Measurements from ENCODE around the gene LYSMD1. TPM values are rescaled to one million over a fixed set of nuclear protein-coding genes. Genes with fewer than 3 reads are reported as not detected.
A peak's percentile ranks its signal among the peaks of the same experiment; 100 is the strongest.

Gene LYSMD1
- total and polyA plus RNA-seq, 2 of the 4 experiments (the other 2 are of a cell fraction): 5.9 to 10.4 TPM

GRCh38 chr1:151175041-151175741, 9.5 kb upstream of the LYSMD1 start:
- no peak for TF ChIP-seq POLR2A (IDR thresholded peaks at IDR 0.05; ENCODE audit: low read depth, low read length)
- TF ChIP-seq NFE2L2 (IDR thresholded peaks at IDR 0.05; ENCODE audit: low read depth, low read length): no peak
- no peak for TF ChIP-seq CTCF (conservative IDR thresholded peaks at IDR 0.05; ENCODE audit: low read depth, low read length)
- TF ChIP-seq FOS (IDR thresholded peaks at IDR 0.05; ENCODE audit: low read depth, low read length): no peak
- no peak for TF ChIP-seq RCOR1 (IDR thresholded peaks at IDR 0.05; ENCODE audit: insufficient replicate concordance, low read length)
- no peak for TF ChIP-seq USF2 (IDR thresholded peaks at IDR 0.05; ENCODE audit: low read depth, low read length)
- no peak for TF ChIP-seq MXI1 (IDR thresholded peaks at IDR 0.05; ENCODE audit: borderline replicate concordance, low read depth, low read length)
- TF ChIP-seq RFX5 (IDR thresholded peaks at IDR 0.05; ENCODE audit: low read depth, low read length): no peak
- no peak for TF ChIP-seq CHD1 (IDR thresholded peaks at IDR 0.05; ENCODE audit: low read depth, low read length)
- TF ChIP-seq SMC3 (IDR thresholded peaks at IDR 0.05; ENCODE audit: low read depth, low read length): no peak
- TF ChIP-seq ELK1 (IDR thresholded peaks at IDR 0.05; ENCODE audit: borderline replicate concordance, low read depth, low read length): no peak
- no peak for TF ChIP-seq MAZ (IDR thresholded peaks at IDR 0.05; ENCODE audit: borderline replicate concordance, low read depth, low read length)
- TF ChIP-seq MAFK (IDR thresholded peaks at IDR 0.05; ENCODE audit: low read depth, low read length): no peak
- no peak for TF ChIP-seq CEBPB (IDR thresholded peaks at IDR 0.05; ENCODE audit: low read depth, low read length)
- TF ChIP-seq RAD21 (IDR thresholded peaks at IDR 0.05; ENCODE audit: low read length): no peak
- no peak for TF ChIP-seq BHLHE40 (IDR thresholded peaks at IDR 0.05; ENCODE audit: low read depth, low read length)
- H2AFZ ChIP-seq (replicated peaks; ENCODE audit: low read length, poor library complexity): no peak overlapping the region
- H2BK20ac ChIP-seq (ENCODE audit: low read depth, low read length): no peak overlapping the region
- no peak overlapping the region for H4K91ac ChIP-seq (ENCODE audit: insufficient read depth, low read depth, low read length)
- no peaks in the 10 kb centered on the region for H4K20me1 ChIP-seq (ENCODE audit: insufficient read depth, low read length)
- no peak overlapping the region for H2BK120ac ChIP-seq (ENCODE audit: low read depth, low read length)
- peaks cover 2% of the 10 kb centered on the region; the same call in 1 of the 2 replicates for H3K4me1 ChIP-seq (ENCODE audit: control insufficient read depth, insufficient read depth, low read length)
- H3K4ac ChIP-seq (ENCODE audit: low read depth, low read length): no peak overlapping the region
- no peak overlapping the region for H4K8ac ChIP-seq (ENCODE audit: low read depth in 2 of 2, low read length in 2 of 2)
- intact Hi-C loops (cut with micrococcal nuclease): no loop called here
- no peaks in the 10 kb centered on the region for H3K9me3 ChIP-seq (ENCODE audit: control insufficient read depth, insufficient read depth, low read length)
- no peak overlapping the region for H3K18ac ChIP-seq (ENCODE audit: low read depth, low read length)
- no peaks in the 10 kb centered on the region; a peak in 1 of 4 replicates for H3K79me1 ChIP-seq (ENCODE audit: low read depth in 1 of 2, low read length in 2 of 2)
- peak overlapping the region; percentile 58 for H2AK9ac ChIP-seq (replicated peaks; ENCODE audit: low read depth, low read length, poor library complexity)
- no peak overlapping the region for H3K56ac ChIP-seq (ENCODE audit: extremely low read depth, insufficient read depth, low read length)
- no peak overlapping the region for H2BK15ac ChIP-seq (ENCODE audit: low read depth, low read length)
- H3K23ac ChIP-seq (ENCODE audit: low read depth, low read length): no peak overlapping the region
- H3K14ac ChIP-seq (replicated peaks; ENCODE audit: low read depth, low read length): no peak overlapping the region
- H3K4me3 ChIP-seq (ENCODE audit: insufficient read depth, low read depth, low read length): no peak overlapping the region
- no TSS peak for BruUV-seq (replicated peaks)
- H3K27me3 ChIP-seq (ENCODE audit: control insufficient read depth, insufficient read depth, low read length): no peaks in the 10 kb centered on the region
- peaks cover 48% of the 10 kb centered on the region for H3K36me3 ChIP-seq (ENCODE audit: control insufficient read depth, insufficient read depth, low read length)
- H3K27ac ChIP-seq (ENCODE audit: insufficient read depth, low read length): no peak overlapping the region
- ChIA-PET POLR2A (ENCODE audit: unreplicated experiment) (no interaction called here), CTCF (no interaction called here)
- WGBS, 2 experiments (ENCODE audit: extremely low coverage in 2 of 2, insufficient read length in 1 of 2): 0% methylated on average over 1 of the region's 6 CpGs; no CpG with 5 or more reads in 1 of the 2 experiments
- ATAC-seq (ENCODE audit: low read depth) (peak; percentile 40), DNase-seq (peak; percentile 38)
- H2AK5ac ChIP-seq (ENCODE audit: low read depth, low read length): no peak overlapping the region
- no peak overlapping the region for H2BK5ac ChIP-seq (ENCODE audit: low read depth, low read length, poor library complexity, severe bottlenecking)
- in situ Hi-C loops (cut with MboI; ENCODE audit: low sequenced_read_pairs): no loop called here
- no peak overlapping the region for H4K5ac ChIP-seq (ENCODE audit: low read depth, low read length)
- dilution Hi-C loops (cut with HindIII; ENCODE audit: low sequenced_read_pairs, unreplicated experiment): no loop called here
- no peak overlapping the region for H3K4me2 ChIP-seq (ENCODE audit: low read depth, low read length)
- H3K9ac ChIP-seq (ENCODE audit: low read depth, low read length): no peak overlapping the region
- peaks cover 3% of the 10 kb centered on the region; the same call in 1 of the 2 replicates for H3K9me1 ChIP-seq (ENCODE audit: insufficient read depth, low read length)

Data from IMR-90 (cell line).